Tibial nerve (tissue), 4 donors: ENCODE measurements around the gene MEF2C. TPM values are rescaled to one million over a fixed set of nuclear protein-coding genes. Genes with fewer than 3 reads are reported as not detected.

Source experiments
- DNase-seq, 2 donors: peaks; one replicate each; pipeline ENCODE4 v3.0.0-alpha.2; 2019; ENCODE audit warnings: low spot score in 2 of 2
- H3K27ac ChIP-seq, 4 donors: fragments of 200-600 bp; sonication (generic) in 3 of 4; one replicate each; pipeline ENCODE4 v1.5.1; 2017 to 2019; ENCODE audit warnings: mild to moderate bottlenecking in 1 of 4
- H3K27me3 ChIP-seq, 2 donors: fragments of 200-600 bp; sonication (generic) in 1 of 2; one replicate each; pipeline versions ENCODE4 v1.5.1 to v1.6.0; 2017 to 2019
- H3K36me3 ChIP-seq, 3 donors: fragments of 200-600 bp; sonication (generic); one replicate each; pipeline ENCODE4 v1.5.1; 2018 to 2019
- H3K4me1 ChIP-seq, 4 donors: fragments of 200-600 bp; sonication (generic) in 3 of 4; one replicate each; pipeline ENCODE4 v1.5.1; 2017 to 2019
- H3K4me3 ChIP-seq, 4 donors: fragments of 200-600 bp; sonication (generic) in 3 of 4; one replicate each; pipeline ENCODE4 v1.5.1; 2017 to 2019; ENCODE audit warnings: mild to moderate bottlenecking in 1 of 4, moderate library complexity in 1 of 4
- H3K9me3 ChIP-seq, 4 donors: fragments of 200-600 bp; sonication (generic) in 3 of 4; one replicate each; pipeline ENCODE4 v1.5.1; 2017 to 2019
- CTCF ChIP-seq, 5 experiments: fragments of 200-600 bp in 3 of 5; fragments of 450-650 bp in 2 of 5; sonication (generic) in 3 of 5; IDR thresholded peaks; one replicate each; pipeline ENCODE4 v1.5.1; 2016 to 2019; ENCODE audit warnings: antibody characterized with exemption in 5 of 5, mild to moderate bottlenecking in 3 of 5, moderate library complexity in 2 of 5
- EP300 ChIP-seq, 2 donors: sonication (generic); formaldehyde crosslinking; IDR thresholded peaks; one replicate each; pipeline ENCODE4 v1.6.1; 2017; ENCODE audit warnings: antibody characterized with exemption in 2 of 2, mild to moderate bottlenecking in 1 of 2
- POLR2A ChIP-seq, 2 donors: fragments of 450-650 bp; IDR thresholded peaks; one replicate each; pipeline ENCODE4 v1.6.1; 2017; ENCODE audit warnings: antibody characterized with exemption in 2 of 2, mild to moderate bottlenecking in 2 of 2, moderate library complexity in 2 of 2
- WGBS, 2 donors: methylation state at CpG; one replicate each; pipeline ENCODE4 v1.1.5; 2018; 5-methylcytosine and 5-hydroxymethylcytosine counted together
- total RNA-seq, 4 donors: library from RNA; depleted of rRNA; stranded (reverse); fragments of >200 nt; gene quantifications; one replicate each; pipeline ENCODE4 v1.1.0, GENCODE V29; 2016

MEF2C gene
- total RNA-seq, 4 donors from 2014 or later: 16.5 to 40.8 (median 29.1) TPM

- Histone ChIP-seq H3K9me3 (no peaks in the 10 kb centered on the region), H3K4me1 (peaks cover 0 to 12% (median 5%) of the 10 kb centered on the region in 4 donors), H3K4me3 (no peak overlapping the region), H3K36me3 (peaks cover 0 to 3% (median 0%) of the 10 kb centered on the region in 3 donors), H3K27me3 (no peaks in the 10 kb centered on the region), H3K27ac (no peak overlapping the region)
- WGBS, 2 donors: 32 to 37% methylated on average over 3 of the region's 3 CpGs
- DNase-seq: no peak
- TF ChIP-seq CTCF (IDR thresholded peaks at IDR 0.05): peak in 4 of 5 experiments; percentile 34 to 66 (median 48)
- TF ChIP-seq POLR2A (IDR thresholded peaks at IDR 0.05): no peak
- no peak for TF ChIP-seq EP300 (IDR thresholded peaks at IDR 0.05)
Observed at GRCh38 chr5:88727705-88728313, 155.2 kb downstream of the MEF2C start.

- no peak overlapping the region for H3K4me3 ChIP-seq
- no peaks in the 10 kb centered on the region for H3K27me3 ChIP-seq
- H3K4me1 ChIP-seq: peaks cover 0 to 9% (median 3%) of the 10 kb centered on the region in 4 donors
- 71 to 76% methylated on average over 3 of the region's 3 CpGs for WGBS, 2 donors
- H3K27ac ChIP-seq: no peak overlapping the region
- peaks cover 0 to 9% (median 0%) of the 10 kb centered on the region in 3 donors for H3K36me3 ChIP-seq
- no peak for DNase-seq
- TF ChIP-seq EP300 (IDR thresholded peaks at IDR 0.05) (no peak), POLR2A (IDR thresholded peaks at IDR 0.05) (no peak), CTCF (IDR thresholded peaks at IDR 0.05) (no peak)
- no peaks in the 10 kb centered on the region for H3K9me3 ChIP-seq
Observed at GRCh38 chr5:88725454-88725853, 157.5 kb downstream of the MEF2C start.

GRCh38 chr5:88724201-88724600 is 158.8 kb downstream of the MEF2C start:
- no peak for TF ChIP-seq POLR2A (IDR thresholded peaks at IDR 0.05)
- TF ChIP-seq CTCF (IDR thresholded peaks at IDR 0.05): peak in 3 of 5 experiments; percentile 7 to 17 (median 16)
- no peak for TF ChIP-seq EP300 (IDR thresholded peaks at IDR 0.05)
- DNase-seq: no peak
- H3K27me3 ChIP-seq: no peaks in the 10 kb centered on the region
- 26 to 42% methylated on average over 2 of the region's 2 CpGs for WGBS, 2 donors
- peaks cover 0 to 9% (median 0%) of the 10 kb centered on the region in 3 donors for H3K36me3 ChIP-seq
- no peak overlapping the region for H3K4me3 ChIP-seq
- no peak overlapping the region for H3K27ac ChIP-seq
- H3K9me3 ChIP-seq: no peaks in the 10 kb centered on the region
- no peaks in the 10 kb centered on the region for H3K4me1 ChIP-seq

GRCh38 chr5:88722546-88723073 is 160.4 kb downstream of the MEF2C start:
- Histone ChIP-seq H3K36me3 (peaks cover 0 to 9% (median 0%) of the 10 kb centered on the region in 3 donors), H3K27me3 (no peaks in the 10 kb centered on the region), H3K4me1 (no peaks in the 10 kb centered on the region), H3K4me3 (no peak overlapping the region), H3K9me3 (no peaks in the 10 kb centered on the region), H3K27ac (no peak overlapping the region)
- WGBS, 2 donors: 83 to 86% methylated on average over 20 of the region's 20 CpGs
- DNase-seq: no peak
- TF ChIP-seq EP300 (IDR thresholded peaks at IDR 0.05) (no peak), CTCF (IDR thresholded peaks at IDR 0.05) (no peak), POLR2A (IDR thresholded peaks at IDR 0.05) (no peak)

- H3K36me3 ChIP-seq: peaks cover 0 to 9% (median 0%) of the 10 kb centered on the region in 3 donors
- no peaks in the 10 kb centered on the region for H3K27me3 ChIP-seq
- no peak for TF ChIP-seq EP300 (IDR thresholded peaks at IDR 0.05)
- TF ChIP-seq POLR2A (IDR thresholded peaks at IDR 0.05): no peak
- TF ChIP-seq CTCF (IDR thresholded peaks at IDR 0.05): no peak
- H3K27ac ChIP-seq: no peak overlapping the region
- no peak overlapping the region for H3K4me3 ChIP-seq
- no peak for DNase-seq
- WGBS, 2 donors: 78% methylated on average over 3 of the region's 3 CpGs
- no peaks in the 10 kb centered on the region for H3K4me1 ChIP-seq
- no peaks in the 10 kb centered on the region for H3K9me3 ChIP-seq
Observed at GRCh38 chr5:88719434-88719833, 163.6 kb downstream of the MEF2C start.
